ENCODE results near the gene SFT2D2. TPM values are rescaled to one million over a fixed set of nuclear protein-coding genes. Genes with fewer than 3 reads are reported as not detected.

SFT2D2 gene
- polyA plus RNA-seq, 1 of the 3 experiments (the other 2 are of a cell fraction) = 9.3 TPM

DNA sequence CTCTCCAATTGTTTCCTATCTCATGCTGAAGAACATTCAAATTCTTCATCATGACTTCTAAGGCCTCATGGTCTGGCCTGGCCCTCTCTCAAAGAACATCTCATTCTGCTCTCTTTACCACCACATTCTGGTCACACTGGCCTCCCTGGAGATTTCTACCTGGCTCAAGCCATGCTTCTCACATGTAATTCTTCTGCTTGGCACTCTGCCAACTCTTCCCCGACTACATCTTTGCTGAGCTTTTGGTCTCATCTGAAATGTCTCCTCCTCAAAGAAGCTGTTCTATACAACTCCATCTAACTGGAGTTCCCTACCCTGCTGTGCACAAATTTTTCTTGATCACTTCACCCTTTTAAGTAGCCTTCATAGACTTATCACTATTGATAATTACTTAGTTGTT lies 53.4 kb downstream of the SFT2D2 start:
- Histone ChIP-seq H3K9me2 (no peaks in the 10 kb centered on the region), H3K36me3 (replicated peaks in 1 of 2; ENCODE audit: control insufficient read depth in 1 of 2, insufficient read depth in 2 of 2, low read length in 1 of 2) (no peaks in the 10 kb centered on the region), H4K20me1 (ENCODE audit: insufficient read depth) (no peaks in the 10 kb centered on the region), H3K9ac (no peak overlapping the region), H3K4me1 (ENCODE audit: control insufficient read depth in 1 of 2, insufficient read depth in 2 of 2, low read depth in 1 of 2, low read length in 1 of 2) (no peaks in the 10 kb centered on the region), H3K79me2 (ENCODE audit: insufficient read depth) (0 out of 2 replicates have a peak, but pooled peaks cover 5% of the 10 kb centered on the region), H3K9me3 (peaks cover 6% of the 10 kb centered on the region; the same call in 1 of the 2 replicates), H3K27me3 (ENCODE audit: insufficient read depth) (no peaks in the 10 kb centered on the region), H2AFZ (ENCODE audit: low read depth) (no peak overlapping the region), H3K4me3 (ENCODE audit: low read depth in 2 of 2, low read length in 1 of 2) (no peak overlapping the region), H3F3A (replicated peaks; ENCODE audit: insufficient read depth) (no peaks in the 10 kb centered on the region), H3K4me2 (no peak overlapping the region), H3K27ac (ENCODE audit: low read depth in 2 of 2, low read length in 1 of 2) (no peak overlapping the region)
- WGBS (ENCODE audit: low lambda C conversion rate) = 100% methylated on average over 1 of the region's 1 CpG
- DNase-seq = no peak
- TF ChIP-seq NRF1 (IDR thresholded peaks at IDR 0.05; ENCODE audit: low read depth, low read length) (no peak), NFIC (IDR thresholded peaks at IDR 0.05; ENCODE audit: borderline replicate concordance) (peak; percentile 43)
- ChIA-PET POLR2A (no interaction called here), CTCF (interaction anchor here (1.6 kb wide), 1 partner anchor 44 kb away, joined by 5 read pairs; no protein-coding TSS in a partner anchor)

DNA sequence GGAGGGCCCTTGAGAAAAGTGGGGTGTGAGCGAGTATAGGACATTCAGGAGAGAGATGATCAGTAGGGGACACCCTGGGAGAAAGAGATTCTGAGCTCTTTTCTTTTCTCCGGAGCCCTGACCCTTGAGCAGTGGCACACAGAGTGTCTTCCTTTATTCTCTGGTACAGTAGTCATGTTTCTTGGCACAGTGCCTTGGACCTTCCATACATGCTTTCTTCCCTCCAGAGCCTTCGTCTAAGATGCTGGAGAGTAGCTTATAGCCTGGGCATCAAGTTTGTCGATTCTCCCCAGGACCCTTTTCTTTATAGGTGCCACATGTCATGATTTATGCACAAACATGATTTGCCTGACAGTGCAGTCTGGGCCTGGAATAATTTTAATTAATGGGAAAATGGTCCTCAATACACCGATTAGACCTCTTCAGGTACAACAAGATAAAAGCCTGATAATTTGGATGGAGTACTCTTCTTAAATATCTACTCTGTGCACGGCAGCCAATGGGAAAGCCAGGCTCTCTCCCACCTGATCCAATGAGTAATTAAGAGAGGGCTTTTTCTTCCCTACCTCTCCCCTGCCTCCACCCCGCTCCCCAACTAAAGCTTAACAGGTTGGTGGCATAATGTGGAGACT lies 54.6 kb downstream of the SFT2D2 start, which contains the start of gene TBX19:
Gene TBX19, plus strand, starts transcription at position 582 of the 632 bp plus-strand sequence. CDS start 214 bp downstream, outside the sequence.
- POLR2A ChIA-PET = no interaction called here
- WGBS (ENCODE audit: low lambda C conversion rate) = 83% methylated on average over 7 of the region's 7 CpGs

DNA sequence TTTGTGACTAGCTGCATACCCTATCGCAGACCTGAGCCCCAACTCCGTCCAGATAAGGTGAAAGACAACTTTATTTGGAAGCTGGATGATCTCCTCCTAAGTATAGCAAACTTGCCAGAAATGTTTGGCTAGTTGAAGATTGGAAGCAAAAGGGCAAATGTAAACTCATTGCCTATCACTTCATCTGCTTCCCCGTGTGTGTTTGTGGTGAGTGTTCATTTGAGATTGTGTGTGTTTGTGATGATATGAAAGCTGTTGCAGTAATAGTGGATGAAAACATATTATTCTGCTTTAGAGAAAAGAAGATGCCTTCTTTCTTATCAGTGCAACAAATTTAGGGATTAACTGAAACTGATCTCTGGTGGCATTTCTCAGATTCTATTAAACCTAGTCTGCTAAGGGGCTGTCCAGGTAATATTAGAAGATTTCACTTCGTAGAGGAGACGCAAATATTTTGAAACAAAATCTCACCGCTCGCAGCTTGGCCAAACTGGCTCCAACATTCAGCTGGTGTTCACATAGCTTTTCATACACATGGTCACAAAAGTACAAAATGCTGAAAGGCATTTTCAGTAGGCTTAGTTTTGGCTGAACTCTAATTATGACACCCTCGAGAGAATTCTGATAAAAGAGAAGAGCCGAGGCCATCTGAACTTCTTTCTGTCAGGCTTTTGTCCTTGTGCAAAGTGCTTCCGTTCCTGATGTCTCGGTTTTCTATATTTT lies 56.0 kb downstream of the SFT2D2 start:
- WGBS (ENCODE audit: low lambda C conversion rate) = 89% methylated on average over 11 of the region's 11 CpGs
- Histone ChIP-seq H3K9me2 (no peaks in the 10 kb centered on the region), H3K27ac (ENCODE audit: low read depth in 2 of 2, low read length in 1 of 2) (no peak overlapping the region), H2AFZ (ENCODE audit: low read depth) (no peak overlapping the region), H3K9ac (no peak overlapping the region), H3K79me2 (ENCODE audit: insufficient read depth) (no peaks in the 10 kb centered on the region), H3F3A (replicated peaks; ENCODE audit: insufficient read depth) (no peaks in the 10 kb centered on the region), H4K20me1 (ENCODE audit: insufficient read depth) (no peaks in the 10 kb centered on the region), H3K27me3 (ENCODE audit: insufficient read depth) (no peaks in the 10 kb centered on the region), H3K4me2 (no peak overlapping the region), H3K4me1 (ENCODE audit: control insufficient read depth in 1 of 2, insufficient read depth in 2 of 2, low read depth in 1 of 2, low read length in 1 of 2) (peaks cover 0 to 1% of the 10 kb centered on the region in 2 experiments; a peak in 1 of 4 replicates), H3K9me3 (peaks cover 6% of the 10 kb centered on the region; the same call in 1 of the 2 replicates), H3K4me3 (ENCODE audit: low read depth in 2 of 2, low read length in 1 of 2) (no peak overlapping the region), H3K36me3 (replicated peaks in 1 of 2; ENCODE audit: control insufficient read depth in 1 of 2, insufficient read depth in 2 of 2, low read length in 1 of 2) (no peaks in the 10 kb centered on the region)
- DNase-seq = no peak
- ChIA-PET CTCF (no interaction called here), POLR2A (no interaction called here)
- no peak for TF ChIP-seq CHD2 (IDR thresholded peaks at IDR 0.05; ENCODE audit: low read length, partially characterized antibody)
- TF ChIP-seq FOXJ3 (CRISPR knock-in tag; IDR thresholded peaks at IDR 0.05) = no peak
- TF ChIP-seq FOXM1 (IDR thresholded peaks at IDR 0.05; ENCODE audit: low read depth) = no peak
- TF ChIP-seq RCOR1 (IDR thresholded peaks at IDR 0.05; ENCODE audit: low read length) = no peak
- TF ChIP-seq ELF1 (IDR thresholded peaks at IDR 0.05) = no peak
- no peak for TF ChIP-seq GABPA (IDR thresholded peaks at IDR 0.05; ENCODE audit: low read depth)
- TF ChIP-seq SIN3A (IDR thresholded peaks at IDR 0.05; ENCODE audit: borderline replicate concordance, low read depth, low read length) = no peak
- TF ChIP-seq JUND (IDR thresholded peaks at IDR 0.05) = no peak
- TF ChIP-seq, protein P1, sequence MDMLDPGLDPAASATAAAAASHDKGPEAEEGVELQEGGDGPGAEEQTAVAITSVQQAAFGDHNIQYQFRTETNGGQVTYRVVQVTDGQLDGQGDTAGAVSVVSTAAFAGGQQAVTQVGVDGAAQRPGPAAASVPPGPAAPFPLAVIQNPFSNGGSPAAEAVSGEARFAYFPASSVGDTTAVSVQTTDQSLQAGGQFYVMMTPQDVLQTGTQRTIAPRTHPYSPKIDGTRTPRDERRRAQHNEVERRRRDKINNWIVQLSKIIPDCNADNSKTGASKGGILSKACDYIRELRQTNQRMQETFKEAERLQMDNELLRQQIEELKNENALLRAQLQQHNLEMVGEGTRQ (IDR thresholded peaks at IDR 0.05; ENCODE audit: borderline replicate concordance, low read depth, low read length) = no peak
- TF ChIP-seq, protein P2, sequence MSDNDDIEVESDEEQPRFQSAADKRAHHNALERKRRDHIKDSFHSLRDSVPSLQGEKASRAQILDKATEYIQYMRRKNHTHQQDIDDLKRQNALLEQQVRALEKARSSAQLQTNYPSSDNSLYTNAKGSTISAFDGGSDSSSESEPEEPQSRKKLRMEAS (IDR thresholded peaks at IDR 0.05; ENCODE audit: low read depth) = no peak
- TF ChIP-seq MEF2A (IDR thresholded peaks at IDR 0.05; ENCODE audit: borderline replicate concordance, low read depth) = no peak

More for the DNA sequence above, 54.6 kb downstream of the SFT2D2 start, which contains the start of gene TBX19:
- Histone ChIP-seq H3F3A (replicated peaks; ENCODE audit: insufficient read depth) (no peaks in the 10 kb centered on the region), H3K36me3 (replicated peaks in 1 of 2; ENCODE audit: control insufficient read depth in 1 of 2, insufficient read depth in 2 of 2, low read length in 1 of 2) (no peaks in the 10 kb centered on the region), H3K27ac (ENCODE audit: low read depth in 2 of 2, low read length in 1 of 2) (no peak within 1 kb of the TSS), H3K4me3 (ENCODE audit: low read depth in 2 of 2, low read length in 1 of 2) (no peak within 1 kb of the TSS), H3K9me3 (peaks cover 6% of the 10 kb centered on the region; the same call in 1 of the 2 replicates), H3K27me3 (ENCODE audit: insufficient read depth) (no peaks in the 10 kb centered on the region), H4K20me1 (ENCODE audit: insufficient read depth) (no peaks in the 10 kb centered on the region), H3K9ac (no peak within 1 kb of the TSS), H3K4me1 (ENCODE audit: control insufficient read depth in 1 of 2, insufficient read depth in 2 of 2, low read depth in 1 of 2, low read length in 1 of 2) (no peaks in the 10 kb centered on the region), H3K4me2 (no peak within 1 kb of the TSS), H2AFZ (ENCODE audit: low read depth) (no peak within 1 kb of the TSS), H3K79me2 (ENCODE audit: insufficient read depth) (0 out of 2 replicates have a peak, but pooled peaks cover 5% of the 10 kb centered on the region), H3K9me2 (no peaks in the 10 kb centered on the region)
- CTCF ChIA-PET = interaction anchor here (0.7 to 1.6 kb wide), 4 partner anchors 10 to 205 kb away, joined by 3 to 4 read pairs (median 4); no protein-coding TSS in a partner anchor
- TF ChIP-seq RAD21 (IDR thresholded peaks at IDR 0.05; ENCODE audit: low read length) (no peak), SIN3A (IDR thresholded peaks at IDR 0.05; ENCODE audit: borderline replicate concordance, low read depth, low read length) (no peak), FOXJ3 (CRISPR knock-in tag; IDR thresholded peaks at IDR 0.05) (no peak), ELF1 (IDR thresholded peaks at IDR 0.05) (no peak)
- TF ChIP-seq, protein P3, sequence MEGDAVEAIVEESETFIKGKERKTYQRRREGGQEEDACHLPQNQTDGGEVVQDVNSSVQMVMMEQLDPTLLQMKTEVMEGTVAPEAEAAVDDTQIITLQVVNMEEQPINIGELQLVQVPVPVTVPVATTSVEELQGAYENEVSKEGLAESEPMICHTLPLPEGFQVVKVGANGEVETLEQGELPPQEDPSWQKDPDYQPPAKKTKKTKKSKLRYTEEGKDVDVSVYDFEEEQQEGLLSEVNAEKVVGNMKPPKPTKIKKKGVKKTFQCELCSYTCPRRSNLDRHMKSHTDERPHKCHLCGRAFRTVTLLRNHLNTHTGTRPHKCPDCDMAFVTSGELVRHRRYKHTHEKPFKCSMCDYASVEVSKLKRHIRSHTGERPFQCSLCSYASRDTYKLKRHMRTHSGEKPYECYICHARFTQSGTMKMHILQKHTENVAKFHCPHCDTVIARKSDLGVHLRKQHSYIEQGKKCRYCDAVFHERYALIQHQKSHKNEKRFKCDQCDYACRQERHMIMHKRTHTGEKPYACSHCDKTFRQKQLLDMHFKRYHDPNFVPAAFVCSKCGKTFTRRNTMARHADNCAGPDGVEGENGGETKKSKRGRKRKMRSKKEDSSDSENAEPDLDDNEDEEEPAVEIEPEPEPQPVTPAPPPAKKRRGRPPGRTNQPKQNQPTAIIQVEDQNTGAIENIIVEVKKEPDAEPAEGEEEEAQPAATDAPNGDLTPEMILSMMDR (IDR thresholded peaks at IDR 0.05) = no peak
- no peak for DNase-seq
